KMS-11 (cell line): ENCODE data around the gene MAP3K2.

Experiments
- H2AFZ ChIP-seq: fragments of 200-600 bp; sonication (generic); 2 replicates; pipeline ENCODE4 v1.6.1; 2016; ENCODE audit warnings: antibody characterized with exemption, mixed run types, low read depth
- H3K27ac ChIP-seq: fragments of 200-600 bp; sonication (generic); 2 replicates; pipeline ENCODE4 v1.6.1; 2016; ENCODE audit warnings: mild to moderate bottlenecking, mixed run types
- H3K27me3 ChIP-seq: fragments of 200-600 bp; sonication (generic); 2 replicates; pipeline ENCODE4 v1.6.1; 2017; ENCODE audit warnings: mild to moderate bottlenecking, low read depth, mixed run types, moderate library complexity; ENCODE audit not compliant: insufficient read depth
- H3K36me3 ChIP-seq: fragments of 200-600 bp; sonication (generic); 2 replicates; pipeline ENCODE4 v1.6.1; 2017; ENCODE audit warnings: mild to moderate bottlenecking, mixed run types; ENCODE audit not compliant: insufficient read depth
- H3K4me1 ChIP-seq: fragments of 200-600 bp; sonication (generic); 2 replicates; pipeline ENCODE4 v1.6.1; 2016; ENCODE audit warnings: mild to moderate bottlenecking, low read depth, mixed run types; ENCODE audit not compliant: poor library complexity, severe bottlenecking
- H3K4me2 ChIP-seq: fragments of 200-600 bp; sonication (generic); 2 replicates; pipeline ENCODE4 v1.7.0; 2016; ENCODE audit warnings: mild to moderate bottlenecking, mixed run types
- H3K4me3 ChIP-seq: fragments of 200-600 bp; sonication (generic); IDR thresholded peaks from 2 replicates; pipeline ENCODE4 v1.6.1; 2017; ENCODE audit warnings: low read depth, low read length, mixed read lengths; ENCODE audit not compliant: insufficient read depth
- H3K79me2 ChIP-seq: fragments of 200-600 bp; sonication (generic); 2 replicates; pipeline ENCODE4 v1.6.1; 2016; ENCODE audit warnings: low read depth, mixed run types; ENCODE audit not compliant: insufficient read depth
- H3K9ac ChIP-seq: fragments of 200-600 bp; sonication (generic); 2 replicates; pipeline ENCODE4 v1.6.1; 2016; ENCODE audit warnings: mild to moderate bottlenecking, mixed run types
- H4K20me1 ChIP-seq: fragments of 200-600 bp; sonication (generic); 2 replicates; pipeline ENCODE4 v1.6.1; 2016; ENCODE audit warnings: mild to moderate bottlenecking, mixed run types; ENCODE audit not compliant: insufficient read depth
- CTCF ChIP-seq: fragments of 200-600 bp; sonication (generic); conservative IDR thresholded peaks from 2 replicates; pipeline ENCODE4 v1.6.1; 2017; ENCODE audit warnings: low read depth, mild to moderate bottlenecking, antibody characterized with exemption, low read length, moderate library complexity, mixed read lengths

Gene MAP3K2

DNA sequence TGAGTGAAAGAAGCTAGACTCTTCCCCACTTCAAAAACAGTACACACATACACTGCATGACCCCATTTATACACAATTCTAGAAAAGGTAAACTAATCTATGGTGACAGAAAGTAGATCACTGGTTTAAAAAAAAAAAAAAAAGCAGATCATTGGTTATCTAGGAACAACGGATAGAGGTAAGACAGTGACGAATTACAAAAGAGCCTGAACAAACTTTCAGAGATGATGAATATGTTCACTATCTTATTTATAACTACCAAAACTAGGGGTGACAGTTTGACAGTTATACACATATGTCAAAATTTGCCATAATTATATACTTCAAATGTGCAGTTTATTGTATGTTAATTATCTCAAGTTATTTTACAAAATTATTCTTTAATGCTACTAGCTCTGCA lies 27.5 kb downstream of the MAP3K2 start:
- no peak overlapping the region for H2AFZ ChIP-seq

GRCh38 chr2:127359520-127359919 lies 28.3 kb downstream of the MAP3K2 start:
- Histone ChIP-seq H3K4me3 (no peak overlapping the region), H3K79me2 (peaks cover 46% of the 10 kb centered on the region; the same call in 1 of the 2 replicates), H3K9ac (no peak overlapping the region), H3K27ac (no peak overlapping the region), H3K4me2 (no peak overlapping the region), H4K20me1 (no peaks in the 10 kb centered on the region), H3K27me3 (no peaks in the 10 kb centered on the region), H3K36me3 (no peaks in the 10 kb centered on the region), H2AFZ (no peak overlapping the region), H3K4me1 (no peaks in the 10 kb centered on the region)
- no peak for TF ChIP-seq CTCF

More for the DNA sequence above, 27.5 kb downstream of the MAP3K2 start:
- Histone ChIP-seq H3K4me2 (no peak overlapping the region), H3K79me2 (peaks cover 39% of the 10 kb centered on the region; the same call in 1 of the 2 replicates), H3K4me1 (no peaks in the 10 kb centered on the region), H3K36me3 (no peaks in the 10 kb centered on the region), H3K27me3 (no peaks in the 10 kb centered on the region), H3K4me3 (no peak overlapping the region), H4K20me1 (no peaks in the 10 kb centered on the region), H3K9ac (no peak overlapping the region), H3K27ac (no peak overlapping the region)
- no peak for TF ChIP-seq CTCF

DNA sequence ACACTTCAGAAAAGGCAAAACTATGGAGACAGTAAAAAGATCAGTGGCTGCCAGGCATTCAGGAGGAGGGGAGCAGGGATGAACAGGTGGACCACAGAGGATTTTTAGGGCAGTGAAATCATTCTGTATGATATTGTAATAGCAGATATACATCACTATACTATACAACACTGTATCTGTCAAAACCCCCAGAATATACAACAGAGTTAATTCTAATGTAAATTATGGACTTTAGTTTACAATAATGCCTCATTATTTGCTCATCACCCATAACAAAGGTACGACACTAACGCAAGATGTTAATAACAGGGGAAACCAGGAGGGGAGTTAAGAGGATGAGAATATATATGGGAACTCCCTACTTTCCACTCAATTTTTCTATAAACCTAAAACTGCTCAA lies 28.8 kb downstream of the MAP3K2 start:
- no peak overlapping the region for H3K4me3 ChIP-seq
- H3K79me2 ChIP-seq, result peaks cover 50% of the 10 kb centered on the region; the same call in 1 of the 2 replicates
- no peaks in the 10 kb centered on the region for H3K4me1 ChIP-seq
- H3K36me3 ChIP-seq, result no peaks in the 10 kb centered on the region
- TF ChIP-seq CTCF, result no peak
- no peaks in the 10 kb centered on the region for H4K20me1 ChIP-seq
- H3K9ac ChIP-seq, result no peak overlapping the region
- H2AFZ ChIP-seq, result no peak overlapping the region
- H3K4me2 ChIP-seq, result no peak overlapping the region
- H3K27me3 ChIP-seq, result no peaks in the 10 kb centered on the region
- H3K27ac ChIP-seq, result no peak overlapping the region

GRCh38 chr2:127358044-127358443 lies 29.7 kb downstream of the MAP3K2 start:
- H3K79me2 ChIP-seq, result peaks cover 44% of the 10 kb centered on the region; the same call in 1 of the 2 replicates
- no peak overlapping the region for H3K4me2 ChIP-seq
- no peaks in the 10 kb centered on the region for H4K20me1 ChIP-seq

More at GRCh38 chr2:127358044-127358443, 29.7 kb downstream of the MAP3K2 start:
- Histone ChIP-seq H2AFZ (no peak overlapping the region), H3K36me3 (no peaks in the 10 kb centered on the region), H3K4me1 (no peaks in the 10 kb centered on the region), H3K27me3 (no peaks in the 10 kb centered on the region), H3K4me3 (no peak overlapping the region), H3K27ac (no peak overlapping the region), H3K9ac (no peak overlapping the region)
- no peak for TF ChIP-seq CTCF
